Epithelial cell of proximal tubule (primary cell): Measurements from ENCODE around the gene MEGF11. TPM values are rescaled to one million over a fixed set of nuclear protein-coding genes. Genes with fewer than 3 reads are reported as not detected.

Source experiments
- DNase-seq: peaks from one replicate; pipeline ENCODE4 v3.0.0-alpha.2; 2011; ENCODE audit warnings: low read depth
- H3K4me3 ChIP-seq: 2 replicates; pipeline ENCODE4 v1.5.1; 2011; ENCODE audit warnings: low read depth, mild to moderate bottlenecking, low read length
- CTCF ChIP-seq: conservative IDR thresholded peaks from 2 replicates; pipeline ENCODE4 v1.5.1; 2012; ENCODE audit warnings: low read depth, mild to moderate bottlenecking, low read length
- total RNA-seq: library from RNA; depleted of rRNA; stranded (reverse); fragments of >200 nt; gene quantifications from 2 replicates; pipeline ENCODE4 v1.2.3, GENCODE V29; 2015

Gene MEGF11
- total RNA-seq, 1 donor from 2014 or later = 3.7 TPM

DNA sequence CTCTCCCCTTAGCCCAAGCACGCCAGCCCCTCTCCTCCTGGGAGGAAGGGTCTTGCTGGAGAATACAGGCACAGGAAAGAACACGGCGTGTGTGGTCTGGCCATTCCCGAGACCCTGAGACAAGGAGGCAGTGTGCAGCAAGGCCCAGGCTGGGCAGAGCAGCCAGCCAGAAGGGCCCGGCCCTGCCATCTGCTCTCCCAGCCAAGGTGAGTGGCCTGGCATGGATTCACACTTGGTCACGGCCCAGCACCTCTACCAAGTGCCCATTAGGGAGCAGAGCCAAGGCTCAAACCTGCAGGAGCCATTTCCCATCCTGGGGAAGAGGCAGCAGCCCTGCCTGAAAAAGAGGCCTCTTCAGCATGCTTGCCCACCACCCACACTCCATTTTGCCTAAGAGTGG, 28.6 kb downstream of the MEGF11 start:
- no peak overlapping the region for H3K4me3 ChIP-seq
- no peak for TF ChIP-seq CTCF
- no peak for DNase-seq

GRCh38 chr15:66222273-66223198, 31.0 kb downstream of the MEGF11 start:
- no peak for DNase-seq
- no peak for TF ChIP-seq CTCF
- H3K4me3 ChIP-seq = no peak overlapping the region

DNA sequence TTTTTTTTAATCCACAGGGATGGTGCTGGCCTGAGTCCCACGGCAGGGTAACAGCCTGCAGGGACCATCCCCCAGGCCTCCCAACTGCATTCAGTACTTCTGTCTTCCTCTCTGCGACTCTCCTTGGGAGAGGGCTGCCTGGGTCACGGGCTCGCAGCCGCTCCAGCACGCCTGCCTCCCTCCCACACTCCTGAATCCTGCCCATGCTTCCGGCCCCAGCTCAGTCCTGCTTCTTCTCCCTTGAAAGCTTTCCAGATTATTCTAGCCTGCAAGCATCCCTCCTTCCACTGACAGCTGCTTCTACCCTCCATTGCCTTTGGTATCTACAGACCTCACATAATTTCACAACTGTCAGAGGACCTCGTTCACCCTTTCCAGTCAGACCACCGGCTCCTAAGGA, 32.4 kb downstream of the MEGF11 start:
- DNase-seq = no peak
- no peak for TF ChIP-seq CTCF
- H3K4me3 ChIP-seq = no peak overlapping the region

- DNase-seq = no peak
- TF ChIP-seq CTCF = no peak
- H3K4me3 ChIP-seq = no peak overlapping the region
Measured at GRCh38 chr15:66220601-66221000, 32.9 kb downstream of the MEGF11 start.

- TF ChIP-seq CTCF = no peak
- DNase-seq = no peak
- H3K4me3 ChIP-seq = no peak overlapping the region
Measured at GRCh38 chr15:66219339-66219738, 34.2 kb downstream of the MEGF11 start.

DNA sequence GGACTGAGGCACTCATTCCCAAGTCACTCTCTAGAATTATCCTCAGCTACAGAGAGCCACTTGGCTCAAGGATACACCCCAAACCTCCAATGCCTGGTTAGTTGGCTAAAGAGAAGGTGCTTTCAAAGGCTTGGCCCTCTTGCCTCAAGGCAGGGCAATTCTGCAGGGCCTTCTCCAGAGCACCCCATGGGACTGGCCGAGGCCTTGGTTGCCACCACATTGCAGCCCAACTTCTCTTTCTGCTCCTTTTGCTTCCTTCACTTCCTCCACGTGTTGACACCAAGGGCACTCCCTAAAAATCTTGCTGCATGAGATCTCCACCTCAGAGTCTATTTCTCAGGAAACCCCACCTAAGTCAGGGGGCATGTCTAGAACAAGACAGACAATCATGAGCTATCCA, 36.7 kb downstream of the MEGF11 start:
- no peak for DNase-seq
- H3K4me3 ChIP-seq = no peak overlapping the region
- no peak for TF ChIP-seq CTCF

DNA sequence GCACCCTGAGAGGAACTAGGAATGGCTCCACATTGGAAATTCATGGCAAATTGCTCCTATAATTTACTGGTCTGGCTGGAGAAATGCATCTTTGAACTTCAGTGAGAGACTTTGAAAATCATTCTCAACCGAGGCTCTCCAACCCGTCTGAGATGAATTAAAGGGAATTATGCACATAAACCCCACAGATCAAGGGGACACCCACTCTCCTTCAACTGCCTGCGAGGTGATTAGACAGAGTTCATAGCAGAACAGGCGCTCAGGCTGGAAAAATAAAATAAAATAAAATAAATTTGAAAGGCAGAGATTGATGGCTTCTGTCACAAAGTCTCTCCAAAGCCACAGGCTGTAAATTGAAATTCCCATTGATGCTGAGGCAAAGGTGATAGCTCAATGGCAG, 37.7 kb downstream of the MEGF11 start:
- no peak for DNase-seq
- H3K4me3 ChIP-seq = no peak overlapping the region
- TF ChIP-seq CTCF = no peak
